Measurements from ENCODE around the gene NFU1. TPM values are rescaled to one million over a fixed set of nuclear protein-coding genes. Genes with fewer than 3 reads are reported as not detected.

NFU1 gene
- total and polyA plus RNA-seq, 8 donors = 16.0 to 40.6 (median 20.0) TPM

GRCh38 chr2:69461404-69461803 lies 24.2 kb upstream of the NFU1 start:
- ATAC-seq (no peak), FAIRE-seq (no peak), DNase-seq (no peak)
- no peaks in the 10 kb centered on the region for H3K9me3 ChIP-seq
- H3K4me3 ChIP-seq = no peak overlapping the region
- H3K4me1 ChIP-seq = no peaks in the 10 kb centered on the region
- H3K27me3 ChIP-seq = no peaks in the 10 kb centered on the region
- peaks cover 0 to 5% (median 0%) of the 10 kb centered on the region in 3 donors for H3K36me3 ChIP-seq
- TF ChIP-seq CTCF (IDR thresholded peaks at IDR 0.05) = no peak
- H3K27ac ChIP-seq = no peak overlapping the region
- 95 to 96% methylated on average over 6 of the region's 6 CpGs for WGBS, 2 donors
- intact Hi-C loops (cut with DNase I) = no loop called here

GRCh38 chr2:69459936-69460335 lies 22.7 kb upstream of the NFU1 start:
- 80 to 84% methylated on average over 4 of the region's 4 CpGs for WGBS, 2 donors
- FAIRE-seq = no peak
- ATAC-seq = no peak

GRCh38 chr2:69456950-69457445 lies 19.8 kb upstream of the NFU1 start:
- intact Hi-C loops (cut with DNase I) = no loop called here
- no peak for TF ChIP-seq CTCF (IDR thresholded peaks at IDR 0.05)
- Histone ChIP-seq H3K4me3 (no peak overlapping the region), H3K27ac (no peak overlapping the region), H3K9me3 (no peaks in the 10 kb centered on the region), H3K27me3 (no peaks in the 10 kb centered on the region), H3K4me1 (no peaks in the 10 kb centered on the region), H3K36me3 (no peaks in the 10 kb centered on the region)
- DNase-seq = no peak
- FAIRE-seq = no peak
- no peak for ATAC-seq

More at GRCh38 chr2:69459936-69460335, 22.7 kb upstream of the NFU1 start:
- no peak for DNase-seq
- Histone ChIP-seq H3K9me3 (no peaks in the 10 kb centered on the region), H3K4me1 (no peaks in the 10 kb centered on the region), H3K27me3 (no peaks in the 10 kb centered on the region), H3K4me3 (no peak overlapping the region), H3K27ac (no peak overlapping the region), H3K36me3 (no peaks in the 10 kb centered on the region)
- no peak for TF ChIP-seq CTCF (IDR thresholded peaks at IDR 0.05)
- intact Hi-C loops (cut with DNase I) = no loop called here

- DNase-seq = no peak
- no peak for TF ChIP-seq CTCF (IDR thresholded peaks at IDR 0.05)
- no peak for ATAC-seq
- Histone ChIP-seq H3K36me3 (no peaks in the 10 kb centered on the region), H3K4me1 (no peaks in the 10 kb centered on the region), H3K27ac (no peak overlapping the region), H3K9me3 (no peaks in the 10 kb centered on the region), H3K4me3 (no peak overlapping the region), H3K27me3 (no peaks in the 10 kb centered on the region)
- WGBS, 2 donors = 96% methylated on average over 7 of the region's 7 CpGs
- intact Hi-C loops (cut with DNase I) = no loop called here
- no peak for FAIRE-seq
Measured at GRCh38 chr2:69456154-69456553, 18.9 kb upstream of the NFU1 start.

- no peak for TF ChIP-seq CTCF (IDR thresholded peaks at IDR 0.05)
- DNase-seq (no peak), FAIRE-seq (no peak), ATAC-seq (no peak)
- Histone ChIP-seq H3K36me3 (no peaks in the 10 kb centered on the region), H3K27me3 (no peaks in the 10 kb centered on the region), H3K4me1 (no peaks in the 10 kb centered on the region), H3K9me3 (no peaks in the 10 kb centered on the region), H3K27ac (no peak overlapping the region), H3K4me3 (no peak overlapping the region)
- intact Hi-C loops (cut with DNase I) = no loop called here
- 77 to 91% methylated on average over 2 of the region's 2 CpGs for whole genome bisulfite sequencing, 2 donors
Measured at GRCh38 chr2:69454976-69455375, 17.7 kb upstream of the NFU1 start.
